ENCODE measurements around the gene KLHL22. TPM values are rescaled to one million over a fixed set of nuclear protein-coding genes. Genes with fewer than 3 reads are reported as not detected.

The KLHL22 gene
- total RNA-seq, 1 donor = 31.1 TPM

DNA sequence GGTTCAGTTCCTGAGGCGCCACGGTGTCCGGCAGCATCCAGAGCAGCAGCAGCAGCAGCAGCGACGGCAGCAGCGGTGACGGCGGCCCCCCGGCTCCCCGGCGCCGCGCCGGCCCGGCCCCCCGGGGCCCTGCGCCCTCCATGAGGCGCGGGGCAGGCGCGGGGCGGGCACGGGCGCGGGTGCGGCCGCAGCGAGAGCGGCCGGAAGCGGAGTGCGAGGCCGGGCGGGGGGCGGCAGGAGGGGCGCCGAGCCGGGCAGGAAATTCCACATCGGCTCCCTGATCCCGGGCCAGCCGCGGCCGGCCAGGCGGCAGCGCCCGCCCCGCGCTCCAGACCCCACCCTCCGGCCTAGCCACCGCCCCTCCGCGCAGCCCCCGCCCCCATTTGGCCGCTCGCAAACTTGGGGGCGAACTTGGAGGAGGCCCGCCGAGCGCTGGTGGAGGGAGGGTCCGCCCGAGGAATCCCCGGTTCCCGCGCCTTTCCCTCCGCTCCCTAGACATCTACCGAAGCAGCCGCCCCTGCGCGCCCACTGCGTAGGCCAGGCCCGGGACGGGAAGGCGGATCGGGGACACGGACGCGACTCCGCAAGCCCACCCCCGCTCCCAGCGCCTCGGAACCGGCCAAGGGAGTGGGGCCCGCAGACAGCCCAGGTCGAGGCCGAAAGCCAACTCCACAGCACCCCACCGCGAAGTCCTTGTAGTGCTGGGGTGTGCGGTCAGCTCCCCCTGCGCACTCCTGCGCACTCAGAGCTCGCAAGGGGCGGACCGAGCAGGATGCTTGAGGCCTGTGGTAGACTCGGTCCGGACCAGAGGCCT lies 57.8 kb downstream of the KLHL22 start, which contains the start of gene SCARF2:
Gene SCARF2 (minus strand): TSS at position 213 of the 814 bp plus-strand sequence. CDS start 71 bp downstream, at position 142.
- peak; percentile 67 for DNase-seq (ENCODE audit: low read depth)

GRCh38 chr22:20436768-20437612 lies 58.6 kb downstream of the KLHL22 start:
- TF ChIP-seq CTCF (IDR thresholded peaks at IDR 0.05; ENCODE audit: insufficient read depth, low read depth, low read length) = no peak
- peak overlapping the region; percentile 86 for H3K4me3 ChIP-seq (ENCODE audit: low read depth, low read length)
- DNase-seq (ENCODE audit: low read depth) = peak; percentile 47

More for the DNA sequence above, 57.8 kb downstream of the KLHL22 start, which contains the start of gene SCARF2:
- H3K4me3 ChIP-seq (ENCODE audit: low read depth, low read length) = peak within 1 kb of the TSS; percentile 86
- no peak for TF ChIP-seq CTCF (IDR thresholded peaks at IDR 0.05; ENCODE audit: insufficient read depth, low read depth, low read length)

- TF ChIP-seq CTCF (IDR thresholded peaks at IDR 0.05; ENCODE audit: insufficient read depth, low read depth, low read length) = no peak
- peak; percentile 54 for DNase-seq (ENCODE audit: low read depth)
- peak overlapping the region; percentile 86 for H3K4me3 ChIP-seq (ENCODE audit: low read depth, low read length)
Observed at GRCh38 chr22:20436307-20436767, 59.3 kb downstream of the KLHL22 start.

GRCh38 chr22:20435436-20436306 lies 59.9 kb downstream of the KLHL22 start:
- DNase-seq (ENCODE audit: low read depth) = peak; percentile 16
- H3K4me3 ChIP-seq (ENCODE audit: low read depth, low read length) = peak overlapping the region; percentile 86
- no peak for TF ChIP-seq CTCF (IDR thresholded peaks at IDR 0.05; ENCODE audit: insufficient read depth, low read depth, low read length)

- no peak for TF ChIP-seq CTCF (IDR thresholded peaks at IDR 0.05; ENCODE audit: insufficient read depth, low read depth, low read length)
- no peak for DNase-seq (ENCODE audit: low read depth)
- no peak overlapping the region for H3K4me3 ChIP-seq (ENCODE audit: low read depth, low read length)
Observed at GRCh38 chr22:20434773-20435172, 60.8 kb downstream of the KLHL22 start.

- DNase-seq (ENCODE audit: low read depth) = no peak
- H3K4me3 ChIP-seq (ENCODE audit: low read depth, low read length) = no peak overlapping the region
- TF ChIP-seq CTCF (IDR thresholded peaks at IDR 0.05; ENCODE audit: insufficient read depth, low read depth, low read length) = no peak
Observed at GRCh38 chr22:20434264-20434751, 61.3 kb downstream of the KLHL22 start.

All from fibroblast of villous mesenchyme (primary cell).